ENCODE data around the gene CTPS2. TPM values are rescaled to one million over a fixed set of nuclear protein-coding genes. Genes with fewer than 3 reads are reported as not detected.
A peak's percentile ranks its signal among the peaks of the same experiment; 100 is the strongest.

The CTPS2 gene
- total RNA-seq, 1 donor from 2014 or later, result 78.1 TPM

DNA sequence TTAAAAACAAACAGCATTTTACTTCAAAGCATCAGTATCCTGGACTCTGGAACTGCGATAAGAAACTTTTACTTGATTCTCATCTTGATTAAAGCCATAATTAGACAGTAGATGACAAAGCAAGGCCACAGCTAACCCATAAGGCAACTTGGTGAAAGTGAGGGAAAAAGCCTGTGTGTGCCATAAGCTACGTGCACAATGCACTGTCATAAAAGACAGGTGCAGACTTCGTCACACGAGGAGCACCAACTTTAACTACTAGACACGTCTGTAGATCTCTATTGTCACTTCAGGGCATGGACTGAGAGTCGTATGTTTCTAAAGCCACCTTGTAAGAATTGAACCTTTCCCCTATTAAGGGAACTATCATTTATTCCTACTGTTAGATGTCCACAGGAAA is 13.1 kb downstream of the CTPS2 start:
- Mint-ChIP-seq H3K27me3 (ENCODE audit: low read depth) (no peaks in the 10 kb centered on the region), H3K27ac (no peak overlapping the region), H3K4me1 (no peaks in the 10 kb centered on the region), H3K9me3 (no peaks in the 10 kb centered on the region), H3K4me3 (no peak overlapping the region), H3K36me3 (peaks cover 55% of the 10 kb centered on the region)
- TF ChIP-seq, protein P1, sequence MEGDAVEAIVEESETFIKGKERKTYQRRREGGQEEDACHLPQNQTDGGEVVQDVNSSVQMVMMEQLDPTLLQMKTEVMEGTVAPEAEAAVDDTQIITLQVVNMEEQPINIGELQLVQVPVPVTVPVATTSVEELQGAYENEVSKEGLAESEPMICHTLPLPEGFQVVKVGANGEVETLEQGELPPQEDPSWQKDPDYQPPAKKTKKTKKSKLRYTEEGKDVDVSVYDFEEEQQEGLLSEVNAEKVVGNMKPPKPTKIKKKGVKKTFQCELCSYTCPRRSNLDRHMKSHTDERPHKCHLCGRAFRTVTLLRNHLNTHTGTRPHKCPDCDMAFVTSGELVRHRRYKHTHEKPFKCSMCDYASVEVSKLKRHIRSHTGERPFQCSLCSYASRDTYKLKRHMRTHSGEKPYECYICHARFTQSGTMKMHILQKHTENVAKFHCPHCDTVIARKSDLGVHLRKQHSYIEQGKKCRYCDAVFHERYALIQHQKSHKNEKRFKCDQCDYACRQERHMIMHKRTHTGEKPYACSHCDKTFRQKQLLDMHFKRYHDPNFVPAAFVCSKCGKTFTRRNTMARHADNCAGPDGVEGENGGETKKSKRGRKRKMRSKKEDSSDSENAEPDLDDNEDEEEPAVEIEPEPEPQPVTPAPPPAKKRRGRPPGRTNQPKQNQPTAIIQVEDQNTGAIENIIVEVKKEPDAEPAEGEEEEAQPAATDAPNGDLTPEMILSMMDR (IDR thresholded peaks at IDR 0.05; ENCODE audit: unreplicated experiment), result no peak
- DNase-seq (ENCODE audit: low spot score in 2 of 2, unreplicated experiment in 2 of 2), result no peak

DNA sequence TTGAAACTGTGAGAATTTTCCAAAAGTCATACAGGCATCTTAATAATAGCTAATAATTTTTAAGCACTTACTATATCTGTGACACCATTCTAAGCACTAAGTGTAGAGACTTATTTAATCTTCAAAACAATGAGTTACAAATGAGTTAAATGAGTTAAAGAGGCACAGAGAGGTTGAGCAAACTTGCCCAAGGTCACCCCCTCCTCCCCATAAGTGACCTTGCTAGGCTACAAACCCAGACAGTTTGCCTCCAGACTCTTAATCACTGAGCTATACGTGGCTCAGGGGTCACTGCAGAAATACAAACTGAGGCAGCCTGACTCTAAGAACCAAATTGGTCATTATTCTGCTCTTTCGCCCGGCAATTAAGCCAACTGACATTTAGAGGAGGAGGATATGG is 15.5 kb downstream of the CTPS2 start:
- no peak overlapping the region for H3K27ac Mint-ChIP-seq

DNA sequence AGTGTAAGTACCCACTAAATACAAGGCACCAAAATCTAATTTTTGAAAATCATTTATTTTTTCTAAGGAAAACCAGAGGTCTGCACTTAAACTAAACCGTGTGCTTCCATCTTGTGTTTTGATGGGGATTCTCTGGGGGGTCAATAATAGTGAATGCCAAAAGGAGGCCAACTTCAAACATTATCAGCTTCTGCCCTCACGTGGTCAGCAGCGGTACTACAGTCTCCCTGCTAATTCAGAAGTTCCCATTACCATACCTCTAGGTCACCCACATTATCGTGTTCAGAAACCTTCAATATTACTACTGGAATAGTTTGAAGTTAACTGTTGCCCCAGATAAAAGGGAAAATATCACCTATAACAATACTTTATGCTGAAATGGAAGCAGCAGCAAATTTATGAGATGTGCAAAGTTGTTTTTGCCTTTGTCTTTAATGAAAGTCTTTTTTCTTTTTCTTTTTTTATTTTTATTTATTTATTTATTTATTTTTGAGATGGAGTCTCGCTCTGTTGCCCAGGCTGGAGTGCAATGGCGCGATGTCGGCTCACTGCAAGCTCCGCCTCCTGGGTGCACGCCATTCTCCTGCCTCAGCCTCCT is 17.3 kb downstream of the CTPS2 start:
- Mint-ChIP-seq H3K27ac (no peak overlapping the region), H3K4me3 (no peak overlapping the region), H3K36me3 (peaks cover 56% of the 10 kb centered on the region), H3K9me3 (no peaks in the 10 kb centered on the region), H3K27me3 (ENCODE audit: low read depth) (no peaks in the 10 kb centered on the region), H3K4me1 (no peaks in the 10 kb centered on the region)
- TF ChIP-seq, protein P1 (IDR thresholded peaks at IDR 0.05; ENCODE audit: unreplicated experiment), result peak; percentile 96
- peak in 1 of 2 experiments; percentile 77 for DNase-seq (ENCODE audit: low spot score in 2 of 2, unreplicated experiment in 2 of 2)

More for the DNA sequence above, 15.5 kb downstream of the CTPS2 start:
- no peaks in the 10 kb centered on the region for H3K4me1 Mint-ChIP-seq
- H3K27me3 Mint-ChIP-seq (ENCODE audit: low read depth), result no peaks in the 10 kb centered on the region
- TF ChIP-seq, protein P1 (IDR thresholded peaks at IDR 0.05; ENCODE audit: unreplicated experiment), result no peak
- H3K4me3 Mint-ChIP-seq, result no peak overlapping the region
- no peak for DNase-seq (ENCODE audit: low spot score in 2 of 2, unreplicated experiment in 2 of 2)
- H3K9me3 Mint-ChIP-seq, result no peaks in the 10 kb centered on the region
- peaks cover 54% of the 10 kb centered on the region for H3K36me3 Mint-ChIP-seq

GRCh38 chrX:16687514-16687913 is 25.0 kb downstream of the CTPS2 start:
- Mint-ChIP-seq H3K36me3 (peaks cover 40% of the 10 kb centered on the region), H3K27ac (no peak overlapping the region), H3K4me1 (no peaks in the 10 kb centered on the region), H3K4me3 (no peak overlapping the region), H3K9me3 (no peaks in the 10 kb centered on the region), H3K27me3 (ENCODE audit: low read depth) (no peaks in the 10 kb centered on the region)
- DNase-seq (ENCODE audit: low spot score in 2 of 2, unreplicated experiment in 2 of 2), result no peak
- TF ChIP-seq, protein P1 (IDR thresholded peaks at IDR 0.05; ENCODE audit: unreplicated experiment), result no peak

- TF ChIP-seq, protein P1 (IDR thresholded peaks at IDR 0.05; ENCODE audit: unreplicated experiment), result no peak
- Mint-ChIP-seq H3K27me3 (ENCODE audit: low read depth) (no peaks in the 10 kb centered on the region), H3K4me1 (no peaks in the 10 kb centered on the region), H3K27ac (no peak overlapping the region), H3K36me3 (peaks cover 39% of the 10 kb centered on the region), H3K4me3 (no peak overlapping the region), H3K9me3 (no peaks in the 10 kb centered on the region)
- no peak for DNase-seq (ENCODE audit: low spot score in 2 of 2, unreplicated experiment in 2 of 2)
Observed at GRCh38 chrX:16683007-16683664, 29.3 kb downstream of the CTPS2 start.
